Activated CD4-positive, alpha-beta memory T cell treated with anti-CD3 and anti-CD28 coated beads, Interleukin-2, amount 10 ng/mL, durations not matched to agents 7 days and 5 days (primary cell): ENCODE results near the gene PNPLA5. TPM values are rescaled to one million over a fixed set of nuclear protein-coding genes. Genes with fewer than 3 reads are reported as not detected.

Source experiments
- CTCF ChIA-PET: fragments of 350-600 bp; sonication (Branson Sonifier 250); formaldehyde crosslinking; loops from one replicate; lab custom pipeline; 2021; ENCODE audit warnings: antibody characterized with exemption, inconsistent platforms; lab: Charles Lee
- POLR2A ChIA-PET: fragments of 350-600 bp; sonication (Branson Sonifier 250); formaldehyde crosslinking; loops from one replicate; lab custom pipeline; 2021; ENCODE audit warnings: antibody characterized with exemption; lab: Charles Lee
- DNase-seq: peaks from one replicate; pipeline ENCODE4 v3.0.0-alpha.2; 2020
- H3K27ac Mint-ChIP-seq: one replicate; pipeline ENCODE4 v1.8.0; 2021; ENCODE audit warnings: mild to moderate bottlenecking, mixed read lengths
- H3K27me3 Mint-ChIP-seq: one replicate; pipeline ENCODE4 v1.8.0; 2021; ENCODE audit warnings: mixed read lengths
- H3K36me3 Mint-ChIP-seq: one replicate; pipeline ENCODE4 v1.8.0; 2021; ENCODE audit warnings: low read depth, mixed read lengths
- H3K4me1 Mint-ChIP-seq: one replicate; pipeline ENCODE4 v1.8.0; 2021; ENCODE audit warnings: mixed read lengths
- H3K4me3 Mint-ChIP-seq: one replicate; pipeline ENCODE4 v1.8.0; 2021; ENCODE audit warnings: mild to moderate bottlenecking, mixed read lengths
- H3K9me3 Mint-ChIP-seq: one replicate; pipeline ENCODE4 v1.8.0; 2021; ENCODE audit warnings: mixed read lengths
- total RNA-seq, 2 experiments: library from RNA; stranded (reverse); gene quantifications; one replicate each; pipeline ENCODE4 v1.2.3, GENCODE V29; 2021

Gene PNPLA5
- total RNA-seq, 2 experiments from 2014 or later = not detected

- Mint-ChIP-seq H3K4me1 (no peaks in the 10 kb centered on the region), H3K36me3 (no peaks in the 10 kb centered on the region), H3K27me3 (peaks cover 19% of the 10 kb centered on the region), H3K9me3 (no peaks in the 10 kb centered on the region), H3K27ac (no peak overlapping the region), H3K4me3 (no peak overlapping the region)
- ChIA-PET CTCF (interaction anchor here (1.3 kb wide), 1 partner anchor 13 kb away, joined by 5 read pairs; no protein-coding TSS in a partner anchor), POLR2A (no interaction called here)
- no peak for DNase-seq
Observed at GRCh38 chr22:43895986-43896645, 4.3 kb upstream of the PNPLA5 start.

GRCh38 chr22:43894122-43894521 lies 2.3 kb upstream of the PNPLA5 start:
- no peaks in the 10 kb centered on the region for H3K9me3 Mint-ChIP-seq
- H3K4me1 Mint-ChIP-seq = no peaks in the 10 kb centered on the region
- DNase-seq = no peak
- ChIA-PET POLR2A (no interaction called here), CTCF (interaction anchor here (1.2 kb wide), 1 partner anchor 11 kb away, joined by 3 read pairs; no protein-coding TSS in a partner anchor)
- peaks cover 31% of the 10 kb centered on the region for H3K27me3 Mint-ChIP-seq
- no peak overlapping the region for H3K27ac Mint-ChIP-seq
- no peaks in the 10 kb centered on the region for H3K36me3 Mint-ChIP-seq
- no peak overlapping the region for H3K4me3 Mint-ChIP-seq

DNA sequence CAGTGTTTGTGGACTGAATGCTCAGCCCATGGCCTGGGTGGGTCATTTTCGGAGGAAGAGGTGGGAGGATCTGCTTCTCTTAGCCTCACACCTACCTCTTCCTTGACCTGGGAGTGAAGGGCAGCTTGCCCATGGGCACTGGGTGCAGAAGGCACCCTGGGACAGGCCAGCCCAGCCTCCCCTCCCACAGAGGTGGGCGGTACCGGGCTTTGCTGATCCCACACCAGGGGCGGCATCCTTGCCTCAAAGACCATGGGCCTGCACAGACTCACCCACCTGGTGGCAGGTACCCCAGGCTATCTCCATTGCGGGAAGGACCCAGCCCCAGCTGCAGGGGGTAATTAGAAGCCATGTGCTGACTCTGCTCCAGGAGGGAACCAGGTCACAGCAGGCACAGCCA lies 1.5 kb upstream of the PNPLA5 start:
- DNase-seq = no peak
- no peaks in the 10 kb centered on the region for H3K36me3 Mint-ChIP-seq
- peaks cover 35% of the 10 kb centered on the region for H3K27me3 Mint-ChIP-seq
- no peak overlapping the region for H3K4me3 Mint-ChIP-seq
- H3K9me3 Mint-ChIP-seq = no peaks in the 10 kb centered on the region
- ChIA-PET POLR2A (no interaction called here), CTCF (interaction anchor here (0.6 to 1.1 kb wide), 2 partner anchors 10 to 56 kb away, joined by 3 to 4 read pairs; no protein-coding TSS in a partner anchor)
- H3K27ac Mint-ChIP-seq = no peak overlapping the region
- no peaks in the 10 kb centered on the region for H3K4me1 Mint-ChIP-seq

- POLR2A ChIA-PET = no interaction called here
- no peak for DNase-seq
- Mint-ChIP-seq H3K4me3 (no peak overlapping the region), H3K9me3 (no peaks in the 10 kb centered on the region), H3K27ac (no peak overlapping the region), H3K4me1 (no peaks in the 10 kb centered on the region), H3K27me3 (peaks cover 36% of the 10 kb centered on the region), H3K36me3 (no peaks in the 10 kb centered on the region)
- CTCF ChIA-PET = interaction anchor here (1.1 kb wide), 1 partner anchor 9 kb away, joined by 4 read pairs; no protein-coding TSS in a partner anchor
Observed at GRCh38 chr22:43892183-43892894, 526 bp upstream of the PNPLA5 start.

DNA sequence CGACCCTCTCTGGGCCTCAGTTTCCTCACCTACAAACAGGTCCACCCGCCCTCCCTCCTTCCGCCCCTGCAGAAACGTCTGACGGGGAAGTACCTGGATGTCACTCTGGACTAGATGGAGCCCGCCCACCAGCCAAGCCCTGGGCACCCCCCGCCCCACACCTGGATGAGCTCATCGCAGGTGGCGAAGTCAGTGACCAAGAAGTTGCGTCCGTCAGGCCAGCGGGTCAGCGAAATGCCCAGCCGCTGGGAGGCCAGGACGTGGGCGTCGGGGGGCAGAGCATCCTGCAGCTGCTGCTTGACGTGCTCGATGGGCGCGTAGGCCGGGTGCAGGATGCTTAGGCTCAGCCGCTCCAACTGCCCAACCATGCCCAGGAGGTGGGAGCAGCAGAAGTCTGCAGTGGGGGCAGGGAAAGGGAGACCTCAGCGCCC lies 897 bp downstream of the PNPLA5 start:
- ChIA-PET CTCF (no interaction called here), POLR2A (no interaction called here)
- no peak overlapping the region for H3K4me3 Mint-ChIP-seq
- H3K9me3 Mint-ChIP-seq = no peaks in the 10 kb centered on the region
- H3K27me3 Mint-ChIP-seq = peaks cover 40% of the 10 kb centered on the region
- no peaks in the 10 kb centered on the region for H3K36me3 Mint-ChIP-seq
- H3K4me1 Mint-ChIP-seq = no peaks in the 10 kb centered on the region
- no peak overlapping the region for H3K27ac Mint-ChIP-seq
- DNase-seq = no peak

DNA sequence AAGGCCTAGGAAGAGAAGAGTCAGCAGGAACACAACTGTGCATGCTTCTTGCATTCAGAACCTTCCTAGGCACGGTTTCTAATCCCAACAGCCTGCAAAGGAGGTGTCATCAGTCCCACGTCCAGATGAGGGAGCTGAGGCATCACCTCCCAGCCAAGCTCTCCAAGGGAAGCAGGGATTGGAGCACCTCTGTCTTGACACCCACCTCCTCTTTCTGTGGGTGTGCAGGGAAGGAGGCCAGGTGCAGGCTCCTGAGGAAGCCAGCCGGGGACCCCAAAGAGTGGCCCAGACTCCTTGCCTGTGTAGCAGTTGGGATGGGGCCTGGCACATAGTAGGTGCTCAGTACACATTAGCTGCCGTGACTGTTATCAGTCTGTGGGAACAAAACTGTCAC lies 2.0 kb downstream of the PNPLA5 start:
- CTCF ChIA-PET = no interaction called here

GRCh38 chr22:43889201-43889859 lies 2.5 kb downstream of the PNPLA5 start:
- ChIA-PET POLR2A (no interaction called here), CTCF (no interaction called here)
- H3K4me3 Mint-ChIP-seq = no peak overlapping the region
- no peak overlapping the region for H3K27ac Mint-ChIP-seq
- peaks cover 40% of the 10 kb centered on the region for H3K27me3 Mint-ChIP-seq
- no peaks in the 10 kb centered on the region for H3K9me3 Mint-ChIP-seq
- no peaks in the 10 kb centered on the region for H3K36me3 Mint-ChIP-seq
- no peak for DNase-seq
- no peaks in the 10 kb centered on the region for H3K4me1 Mint-ChIP-seq

More for the DNA sequence above, 2.0 kb downstream of the PNPLA5 start:
- Mint-ChIP-seq H3K27me3 (peaks cover 40% of the 10 kb centered on the region), H3K27ac (no peak overlapping the region), H3K9me3 (no peaks in the 10 kb centered on the region), H3K4me3 (no peak overlapping the region), H3K36me3 (no peaks in the 10 kb centered on the region), H3K4me1 (no peaks in the 10 kb centered on the region)
- DNase-seq = no peak
- POLR2A ChIA-PET = no interaction called here

DNA sequence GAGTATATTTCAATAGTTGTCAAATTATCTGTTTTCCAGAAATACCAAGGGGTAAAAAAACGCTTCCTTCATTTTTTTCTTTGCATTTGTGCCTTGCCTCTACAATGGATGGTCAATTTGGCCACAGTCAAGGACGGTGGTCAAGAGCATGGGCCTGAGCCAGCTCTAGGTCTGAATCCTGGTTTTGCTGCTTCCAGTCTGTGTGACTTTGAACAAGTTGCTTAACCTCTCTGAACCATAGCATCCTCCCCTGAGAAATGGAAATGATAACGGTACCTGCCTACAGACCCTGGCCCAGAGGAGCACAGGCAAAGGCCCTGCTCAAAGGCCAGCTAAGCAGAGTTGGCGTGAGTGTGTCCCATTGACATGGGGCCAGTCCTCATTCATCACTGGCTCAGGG lies 3.1 kb downstream of the PNPLA5 start:
- Mint-ChIP-seq H3K4me1 (no peaks in the 10 kb centered on the region), H3K9me3 (no peaks in the 10 kb centered on the region), H3K36me3 (no peaks in the 10 kb centered on the region), H3K4me3 (no peak overlapping the region), H3K27ac (no peak overlapping the region), H3K27me3 (peaks cover 37% of the 10 kb centered on the region)
- ChIA-PET POLR2A (no interaction called here), CTCF (interaction anchor here (0.7 kb wide), 1 partner anchor 114 kb away, joined by 5 read pairs; no protein-coding TSS in a partner anchor)
- DNase-seq = no peak

DNA sequence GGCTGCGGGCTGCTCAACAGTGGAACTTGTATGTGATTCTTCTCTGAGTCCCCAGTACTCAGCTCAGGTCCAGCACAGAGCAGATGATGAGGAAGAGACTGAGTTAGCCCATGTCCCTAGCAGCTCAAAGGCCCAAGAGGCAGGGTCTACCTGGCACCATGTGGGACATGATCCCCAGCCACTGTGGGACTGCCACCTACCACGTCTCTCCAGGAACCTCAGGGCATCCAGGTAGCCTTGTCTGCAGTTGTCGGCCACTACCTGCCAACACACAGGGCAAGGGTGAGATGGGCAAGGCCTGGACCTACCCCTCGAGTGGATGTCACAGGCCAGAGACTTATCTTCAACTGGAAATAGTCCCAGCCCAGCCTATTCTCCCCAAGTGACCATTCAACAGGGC lies 4.4 kb downstream of the PNPLA5 start:
- Mint-ChIP-seq H3K27ac (no peak overlapping the region), H3K4me3 (no peak overlapping the region), H3K4me1 (no peaks in the 10 kb centered on the region), H3K9me3 (no peaks in the 10 kb centered on the region), H3K36me3 (no peaks in the 10 kb centered on the region), H3K27me3 (peaks cover 35% of the 10 kb centered on the region)
- ChIA-PET POLR2A (no interaction called here), CTCF (interaction anchor here (1.1 kb wide), 1 partner anchor 27 kb away, joined by 3 read pairs; no protein-coding TSS in a partner anchor)
- DNase-seq = no peak

DNA sequence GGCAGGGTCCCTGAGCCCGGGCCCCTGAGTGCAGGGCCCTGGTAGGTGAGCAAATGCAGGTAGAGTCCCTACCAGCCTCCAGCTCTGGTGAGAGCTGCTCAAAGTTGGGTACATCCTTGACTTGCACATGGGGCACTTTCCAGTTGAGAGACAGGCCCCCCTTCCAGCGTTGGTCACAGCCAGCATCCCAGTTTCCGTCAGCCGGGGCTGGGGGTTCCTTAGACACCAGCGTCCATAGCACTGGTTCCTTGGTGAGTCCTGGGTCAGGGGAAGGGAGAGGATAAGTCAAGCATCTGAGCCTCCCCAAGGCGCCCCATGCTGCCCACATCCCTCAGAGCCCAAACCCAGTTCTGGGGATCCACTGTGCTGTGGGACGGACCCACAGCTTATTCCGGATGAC lies 5.6 kb downstream of the PNPLA5 start:
- H3K4me1 Mint-ChIP-seq = no peaks in the 10 kb centered on the region
- ChIA-PET POLR2A (no interaction called here), CTCF (interaction anchor here (1.2 kb wide), 1 partner anchor 12 kb away, joined by 3 read pairs; no protein-coding TSS in a partner anchor)
- no peak overlapping the region for H3K27ac Mint-ChIP-seq
- no peaks in the 10 kb centered on the region for H3K9me3 Mint-ChIP-seq
- H3K4me3 Mint-ChIP-seq = no peak overlapping the region
- no peak for DNase-seq
- H3K27me3 Mint-ChIP-seq = peaks cover 27% of the 10 kb centered on the region
- H3K36me3 Mint-ChIP-seq = no peaks in the 10 kb centered on the region

DNA sequence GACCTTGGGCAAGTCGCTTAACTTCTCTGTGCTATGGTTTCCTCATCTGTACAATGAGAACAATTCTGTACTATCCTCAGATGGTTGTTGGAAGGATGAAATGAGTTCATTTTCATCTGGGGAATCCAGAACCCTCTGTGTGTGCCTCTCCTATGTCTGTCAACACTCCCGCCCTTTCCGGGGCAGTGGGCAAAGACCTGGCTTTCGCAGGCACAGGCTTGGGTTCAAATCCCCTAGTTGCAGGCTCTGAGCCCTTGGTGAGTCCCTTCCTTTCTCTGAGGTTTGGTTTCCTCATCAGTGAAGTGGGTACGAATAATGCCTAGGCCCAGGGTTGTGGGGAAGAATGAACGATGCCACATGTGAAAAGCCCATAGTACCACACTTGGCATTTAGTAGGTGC lies 6.0 kb downstream of the PNPLA5 start:
- DNase-seq = no peak
- Mint-ChIP-seq H3K36me3 (no peaks in the 10 kb centered on the region), H3K4me3 (no peak overlapping the region), H3K27me3 (peaks cover 25% of the 10 kb centered on the region), H3K4me1 (no peaks in the 10 kb centered on the region), H3K9me3 (no peaks in the 10 kb centered on the region), H3K27ac (no peak overlapping the region)
- CTCF ChIA-PET = interaction anchor here (0.6 to 1.3 kb wide), 7 partner anchors 9 to 497 kb away, joined by 3 to 7 read pairs (median 3); no protein-coding TSS in a partner anchor
- POLR2A ChIA-PET = no interaction called here

GRCh38 chr22:43885319-43885671 lies 6.5 kb downstream of the PNPLA5 start:
- Mint-ChIP-seq H3K36me3 (no peaks in the 10 kb centered on the region), H3K27ac (no peak overlapping the region), H3K27me3 (peaks cover 20% of the 10 kb centered on the region), H3K4me3 (no peak overlapping the region), H3K4me1 (no peaks in the 10 kb centered on the region), H3K9me3 (no peaks in the 10 kb centered on the region)
- POLR2A ChIA-PET = no interaction called here
- CTCF ChIA-PET = interaction anchor here (0.6 to 1.3 kb wide), 10 partner anchors 9 to 1217 kb away, joined by 3 to 15 read pairs (median 3); partner anchors contain the start of gene EFCAB6
- DNase-seq = no peak
